ENCODE results near the gene RAB3C. TPM values are rescaled to one million over a fixed set of nuclear protein-coding genes. Genes with fewer than 3 reads are reported as not detected.

RAB3C gene
- total RNA-seq, 4 donors from 2014 or later = 0.09 to 0.38 (median 0.21) TPM; not detected in 1

GRCh38 chr5:58648846-58649245 lies 66.0 kb downstream of the RAB3C start:
- H3K27me3 ChIP-seq = no peaks in the 10 kb centered on the region
- no peaks in the 10 kb centered on the region for H3K36me3 ChIP-seq
- intact Hi-C loops (cut with DNase I) = no loop called here
- no peak for DNase-seq
- no peak for TF ChIP-seq CTCF (IDR thresholded peaks at IDR 0.05)
- TF ChIP-seq POLR2A (IDR thresholded peaks at IDR 0.05) = no peak
- H3K4me1 ChIP-seq = peaks cover 0 to 5% (median 0%) of the 10 kb centered on the region in 3 donors
- H3K4me3 ChIP-seq = no peak overlapping the region
- WGBS, 2 donors = 71% methylated on average over 4 of the region's 4 CpGs
- H3K27ac ChIP-seq = no peak overlapping the region
- no peaks in the 10 kb centered on the region for H3K9me3 ChIP-seq

- no peak overlapping the region for H3K4me3 ChIP-seq
- TF ChIP-seq CTCF (IDR thresholded peaks at IDR 0.05) (no peak), POLR2A (IDR thresholded peaks at IDR 0.05) (no peak)
- H3K9me3 ChIP-seq = no peaks in the 10 kb centered on the region
- H3K27me3 ChIP-seq = no peaks in the 10 kb centered on the region
- intact Hi-C loops (cut with DNase I) = no loop called here
- no peak overlapping the region for H3K27ac ChIP-seq
- 14 to 29% methylated on average over 2 of the region's 2 CpGs for WGBS, 2 donors
- H3K4me1 ChIP-seq = peaks cover 0 to 5% (median 0%) of the 10 kb centered on the region in 3 donors
- no peaks in the 10 kb centered on the region for H3K36me3 ChIP-seq
- no peak for DNase-seq
These were observed 66.8 kb downstream of the RAB3C start for GRCh38 chr5:58649716-58650115.

DNA sequence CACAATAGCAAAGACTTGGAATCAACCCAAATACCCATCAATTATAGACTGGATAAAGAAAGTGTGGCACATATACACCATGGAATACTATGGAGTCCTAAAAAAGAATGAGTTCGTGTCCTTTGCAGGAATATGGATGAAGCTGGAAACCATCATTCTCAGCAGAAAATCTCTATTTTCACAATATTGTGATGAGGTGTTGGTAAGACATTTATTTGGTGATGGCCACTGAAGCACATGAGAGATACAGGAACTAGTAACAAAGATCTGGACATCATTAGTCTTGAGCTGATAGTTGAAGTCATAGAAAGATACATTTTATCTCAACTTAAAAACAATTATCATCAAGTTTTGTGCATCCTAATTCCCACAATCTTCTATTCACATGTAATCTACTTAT lies 70.6 kb downstream of the RAB3C start:
- intact Hi-C loops (cut with DNase I) = no loop called here
- no peak for DNase-seq
- 81 to 88% methylated on average over 1 of the region's 1 CpG for WGBS, 2 donors
- H3K27ac ChIP-seq = no peak overlapping the region
- H3K4me3 ChIP-seq = no peak overlapping the region
- H3K9me3 ChIP-seq = no peaks in the 10 kb centered on the region
- H3K27me3 ChIP-seq = no peaks in the 10 kb centered on the region
- TF ChIP-seq CTCF (IDR thresholded peaks at IDR 0.05) = no peak
- no peak for TF ChIP-seq POLR2A (IDR thresholded peaks at IDR 0.05)
- H3K4me1 ChIP-seq = peaks cover 0 to 5% (median 0%) of the 10 kb centered on the region in 3 donors
- H3K36me3 ChIP-seq = no peaks in the 10 kb centered on the region

GRCh38 chr5:58666141-58666540 lies 83.3 kb downstream of the RAB3C start:
- intact Hi-C loops (cut with DNase I) = no loop called here
- no peaks in the 10 kb centered on the region for H3K27me3 ChIP-seq
- H3K27ac ChIP-seq = peak overlapping the region in 2 of 4 donors; percentile 5 to 13
- no peaks in the 10 kb centered on the region for H3K36me3 ChIP-seq
- peaks cover 0 to 4% (median 0%) of the 10 kb centered on the region in 3 donors for H3K9me3 ChIP-seq
- H3K4me3 ChIP-seq = no peak overlapping the region
- no peaks in the 10 kb centered on the region for H3K4me1 ChIP-seq
- TF ChIP-seq POLR2A (IDR thresholded peaks at IDR 0.05) (no peak), CTCF (IDR thresholded peaks at IDR 0.05) (no peak)
- 0 to 44% methylated on average over 1 of the region's 1 CpG for WGBS, 2 donors
- DNase-seq = no peak

DNA sequence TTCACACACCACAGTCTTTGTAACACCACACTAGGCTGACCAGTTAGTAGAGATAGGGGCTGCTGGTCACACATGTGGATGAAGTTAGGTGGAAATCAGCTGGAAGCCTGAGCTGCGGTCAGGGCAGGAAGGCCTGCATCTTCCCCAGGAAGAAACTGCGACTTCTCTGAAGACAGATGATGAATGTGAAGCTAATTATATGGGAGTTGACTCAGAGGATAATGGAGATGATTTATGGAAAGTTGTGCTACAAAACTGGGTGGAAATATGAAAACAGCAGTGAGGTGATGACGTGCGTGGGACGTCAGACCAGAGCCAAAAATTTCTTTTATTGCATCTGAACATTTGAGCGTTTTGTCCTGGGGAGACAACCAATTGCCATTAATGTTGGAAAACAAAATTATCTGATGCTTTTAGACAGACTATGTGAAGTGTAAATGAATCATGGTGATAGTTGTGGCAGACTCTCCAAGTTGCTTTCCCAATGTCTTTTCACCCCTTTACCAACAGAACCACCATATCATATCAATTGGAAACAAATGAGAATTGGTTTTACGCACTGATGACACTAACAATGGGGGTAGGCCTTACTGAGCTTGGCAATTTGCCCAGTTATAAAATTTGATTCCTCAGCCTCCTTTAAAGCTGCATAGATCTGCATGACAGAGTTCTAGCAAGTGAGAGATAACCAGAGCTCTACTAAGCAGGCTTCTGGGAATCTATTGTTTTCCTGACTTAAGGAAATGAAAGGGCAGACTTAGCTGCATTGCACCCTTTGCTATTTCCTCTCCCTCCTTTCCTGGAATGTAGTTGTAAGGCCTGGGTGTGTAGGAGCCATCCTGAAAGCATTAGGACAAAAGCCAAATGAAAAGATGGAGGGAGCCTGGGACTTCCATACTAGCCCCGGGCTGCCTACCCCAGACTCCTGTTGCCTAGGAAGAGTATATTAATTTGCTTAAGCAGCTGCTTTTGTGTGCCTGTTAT lies 84.0 kb downstream of the RAB3C start:
- intact Hi-C loops (cut with DNase I) = no loop called here
- Histone ChIP-seq H3K4me1 (no peaks in the 10 kb centered on the region), H3K9me3 (peaks cover 0 to 4% (median 0%) of the 10 kb centered on the region in 3 donors), H3K4me3 (no peak overlapping the region), H3K27ac (peak overlapping the region in 2 of 4 donors; percentile 5 to 13), H3K27me3 (no peaks in the 10 kb centered on the region), H3K36me3 (no peaks in the 10 kb centered on the region)
- 60 to 71% methylated on average over 8 of the region's 8 CpGs for WGBS, 2 donors
- TF ChIP-seq CTCF (IDR thresholded peaks at IDR 0.05) (no peak), POLR2A (IDR thresholded peaks at IDR 0.05) (no peak)
- no peak for DNase-seq
